GM19455 (cell line): Measurements from ENCODE around the gene RBMY1F.
"Not testable (repeated sequence)": the region's sequence is repeated elsewhere in the genome, so short reads cannot be mapped to it uniquely, and the experiment has no call there.

Experiments used
- ATAC-seq: cut with Tn5 transposase; IDR thresholded peaks from one replicate; pipeline ENCODE4 v1.9.1; 2021; ENCODE audit not compliant: unreplicated experiment

The RBMY1F gene

GRCh38 chrY:22182823-22183222, at the start of gene RBMY1F:
Gene RBMY1F (minus strand): TSS chrY:22182923. CDS start chrY:22180969, 1,954 bp downstream.
- ATAC-seq: not testable (repeated sequence)

GRCh38 chrY:22151144-22151543, 31.6 kb downstream of the RBMY1F start:
- ATAC-seq: not testable (repeated sequence)

- not testable (repeated sequence) for ATAC-seq
Observed at GRCh38 chrY:22141011-22141695, 41.6 kb downstream of the RBMY1F start.

- not testable (repeated sequence) for ATAC-seq
Observed at GRCh38 chrY:22134719-22135118, 48.0 kb downstream of the RBMY1F start.

GRCh38 chrY:22130494-22130893, 52.2 kb downstream of the RBMY1F start:
- ATAC-seq: not testable (repeated sequence)
